KMS-11 (cell line): Measurements from ENCODE around the gene HS3ST3B1.

Experiments used
- H2AFZ ChIP-seq: fragments of 200-600 bp; sonication (generic); 2 replicates; pipeline ENCODE4 v1.6.1; 2016; ENCODE audit warnings: antibody characterized with exemption, mixed run types, low read depth
- H3K27ac ChIP-seq: fragments of 200-600 bp; sonication (generic); 2 replicates; pipeline ENCODE4 v1.6.1; 2016; ENCODE audit warnings: mild to moderate bottlenecking, mixed run types
- H3K27me3 ChIP-seq: fragments of 200-600 bp; sonication (generic); 2 replicates; pipeline ENCODE4 v1.6.1; 2017; ENCODE audit warnings: mild to moderate bottlenecking, low read depth, mixed run types, moderate library complexity; ENCODE audit not compliant: insufficient read depth
- H3K36me3 ChIP-seq: fragments of 200-600 bp; sonication (generic); 2 replicates; pipeline ENCODE4 v1.6.1; 2017; ENCODE audit warnings: mild to moderate bottlenecking, mixed run types; ENCODE audit not compliant: insufficient read depth
- H3K4me1 ChIP-seq: fragments of 200-600 bp; sonication (generic); 2 replicates; pipeline ENCODE4 v1.6.1; 2016; ENCODE audit warnings: mild to moderate bottlenecking, low read depth, mixed run types; ENCODE audit not compliant: poor library complexity, severe bottlenecking
- H3K4me2 ChIP-seq: fragments of 200-600 bp; sonication (generic); 2 replicates; pipeline ENCODE4 v1.7.0; 2016; ENCODE audit warnings: mild to moderate bottlenecking, mixed run types
- H3K4me3 ChIP-seq: fragments of 200-600 bp; sonication (generic); IDR thresholded peaks from 2 replicates; pipeline ENCODE4 v1.6.1; 2017; ENCODE audit warnings: low read depth, low read length, mixed read lengths; ENCODE audit not compliant: insufficient read depth
- H3K79me2 ChIP-seq: fragments of 200-600 bp; sonication (generic); 2 replicates; pipeline ENCODE4 v1.6.1; 2016; ENCODE audit warnings: low read depth, mixed run types; ENCODE audit not compliant: insufficient read depth
- H3K9ac ChIP-seq: fragments of 200-600 bp; sonication (generic); 2 replicates; pipeline ENCODE4 v1.6.1; 2016; ENCODE audit warnings: mild to moderate bottlenecking, mixed run types
- H4K20me1 ChIP-seq: fragments of 200-600 bp; sonication (generic); 2 replicates; pipeline ENCODE4 v1.6.1; 2016; ENCODE audit warnings: mild to moderate bottlenecking, mixed run types; ENCODE audit not compliant: insufficient read depth
- CTCF ChIP-seq: fragments of 200-600 bp; sonication (generic); conservative IDR thresholded peaks from 2 replicates; pipeline ENCODE4 v1.6.1; 2017; ENCODE audit warnings: low read depth, mild to moderate bottlenecking, antibody characterized with exemption, low read length, moderate library complexity, mixed read lengths

HS3ST3B1 gene

GRCh38 chr17:14304222-14304772, 3.4 kb downstream of the HS3ST3B1 start:
- H3K4me3 ChIP-seq: no peak overlapping the region

GRCh38 chr17:14304773-14305517, 4.1 kb downstream of the HS3ST3B1 start:
- Histone ChIP-seq H3K9ac (no peak overlapping the region), H3K4me2 (no peak overlapping the region)

More at GRCh38 chr17:14304222-14304772, 3.4 kb downstream of the HS3ST3B1 start:
- Histone ChIP-seq H3K4me2 (no peak overlapping the region), H3K4me1 (no peaks in the 10 kb centered on the region), H3K27me3 (no peaks in the 10 kb centered on the region), H3K36me3 (no peaks in the 10 kb centered on the region), H3K9ac (no peak overlapping the region), H3K79me2 (no peaks in the 10 kb centered on the region), H2AFZ (no peak overlapping the region), H3K27ac (no peak overlapping the region), H4K20me1 (no peaks in the 10 kb centered on the region)
- no peak for TF ChIP-seq CTCF

GRCh38 chr17:14305785-14306496, 5.1 kb downstream of the HS3ST3B1 start:
- no peaks in the 10 kb centered on the region for H3K4me1 ChIP-seq
- no peaks in the 10 kb centered on the region for H3K79me2 ChIP-seq
- no peak overlapping the region for H3K27ac ChIP-seq
- no peak for TF ChIP-seq CTCF
- no peak overlapping the region for H3K9ac ChIP-seq
- H3K27me3 ChIP-seq: no peaks in the 10 kb centered on the region
- no peaks in the 10 kb centered on the region for H3K36me3 ChIP-seq
- no peak overlapping the region for H3K4me2 ChIP-seq
- H4K20me1 ChIP-seq: no peaks in the 10 kb centered on the region
- no peak overlapping the region for H3K4me3 ChIP-seq
- H2AFZ ChIP-seq: no peak overlapping the region

More at GRCh38 chr17:14304773-14305517, 4.1 kb downstream of the HS3ST3B1 start:
- no peak overlapping the region for H3K27ac ChIP-seq
- TF ChIP-seq CTCF: no peak
- H4K20me1 ChIP-seq: no peaks in the 10 kb centered on the region
- no peaks in the 10 kb centered on the region for H3K27me3 ChIP-seq
- no peaks in the 10 kb centered on the region for H3K79me2 ChIP-seq
- no peak overlapping the region for H3K4me3 ChIP-seq
- H3K36me3 ChIP-seq: no peaks in the 10 kb centered on the region
- no peaks in the 10 kb centered on the region for H3K4me1 ChIP-seq
- no peak overlapping the region for H2AFZ ChIP-seq

DNA sequence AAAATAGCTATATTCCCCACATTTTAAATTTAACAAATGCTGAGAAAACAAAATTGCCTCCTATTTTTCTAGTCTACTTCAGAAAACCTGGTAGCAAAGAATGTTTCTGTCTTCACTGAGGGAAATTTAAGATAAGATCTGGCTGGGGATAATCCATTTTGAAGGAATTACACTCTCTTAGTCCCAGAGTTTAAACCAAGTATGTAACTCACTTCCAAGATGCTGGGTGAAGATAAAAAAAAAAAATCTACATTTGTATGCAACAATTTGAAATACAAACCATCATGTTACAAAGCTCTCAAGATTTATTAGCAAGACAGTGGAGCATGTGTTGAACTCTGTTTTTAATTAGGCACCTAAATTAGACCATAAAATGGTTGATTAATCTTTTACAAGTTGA, 5.7 kb downstream of the HS3ST3B1 start:
- no peak overlapping the region for H3K9ac ChIP-seq
- no peaks in the 10 kb centered on the region for H3K36me3 ChIP-seq
- no peaks in the 10 kb centered on the region for H3K27me3 ChIP-seq
- H3K4me2 ChIP-seq: no peak overlapping the region
- no peak overlapping the region for H2AFZ ChIP-seq
- no peak for TF ChIP-seq CTCF
- no peak overlapping the region for H3K4me3 ChIP-seq
- H3K4me1 ChIP-seq: no peaks in the 10 kb centered on the region
- no peaks in the 10 kb centered on the region for H4K20me1 ChIP-seq
- no peak overlapping the region for H3K27ac ChIP-seq
- H3K79me2 ChIP-seq: no peaks in the 10 kb centered on the region
